ENCODE data around the gene ZBTB7C. TPM values are rescaled to one million over a fixed set of nuclear protein-coding genes. Genes with fewer than 3 reads are reported as not detected.

The ZBTB7C gene
- total RNA-seq, 1 donor from 2014 or later = 13.0 TPM

- no peaks in the 10 kb centered on the region for H3K9me3 Mint-ChIP-seq
- no peak overlapping the region for H3K4me3 Mint-ChIP-seq
- no peak for TF ChIP-seq CTCF (conservative IDR thresholded peaks at IDR 0.05)
- no peaks in the 10 kb centered on the region for H3K36me3 Mint-ChIP-seq
- no peak for DNase-seq (ENCODE audit: extremely low spot score, unreplicated experiment)
- peaks cover 23% of the 10 kb centered on the region for H3K4me1 Mint-ChIP-seq (ENCODE audit: unreplicated experiment)
- H3K27me3 Mint-ChIP-seq = peaks cover 5% of the 10 kb centered on the region
- peak overlapping the region; percentile 76 for H3K27ac Mint-ChIP-seq
Measured at GRCh38 chr18:48324651-48325050, 84.5 kb downstream of the ZBTB7C start.

- Mint-ChIP-seq H3K36me3 (no peaks in the 10 kb centered on the region), H3K27me3 (peaks cover 5% of the 10 kb centered on the region), H3K4me3 (no peak overlapping the region), H3K9me3 (no peaks in the 10 kb centered on the region), H3K27ac (no peak overlapping the region), H3K4me1 (ENCODE audit: unreplicated experiment) (peaks cover 24% of the 10 kb centered on the region)
- no peak for DNase-seq (ENCODE audit: extremely low spot score, unreplicated experiment)
- TF ChIP-seq CTCF (conservative IDR thresholded peaks at IDR 0.05) = no peak
Measured at GRCh38 chr18:48323151-48323550, 86.0 kb downstream of the ZBTB7C start.

- no peaks in the 10 kb centered on the region for H3K9me3 Mint-ChIP-seq
- no peaks in the 10 kb centered on the region for H3K36me3 Mint-ChIP-seq
- H3K4me3 Mint-ChIP-seq = no peak overlapping the region
- peaks cover 5% of the 10 kb centered on the region for H3K27me3 Mint-ChIP-seq
- H3K27ac Mint-ChIP-seq = no peak overlapping the region
- no peak for DNase-seq (ENCODE audit: extremely low spot score, unreplicated experiment)
- peaks cover 24% of the 10 kb centered on the region for H3K4me1 Mint-ChIP-seq (ENCODE audit: unreplicated experiment)
- no peak for TF ChIP-seq CTCF (conservative IDR thresholded peaks at IDR 0.05)
Measured at GRCh38 chr18:48321536-48321935, 87.6 kb downstream of the ZBTB7C start.

GRCh38 chr18:48321121-48321520 lies 88.1 kb downstream of the ZBTB7C start:
- Mint-ChIP-seq H3K9me3 (no peaks in the 10 kb centered on the region), H3K4me1 (ENCODE audit: unreplicated experiment) (peaks cover 24% of the 10 kb centered on the region), H3K36me3 (no peaks in the 10 kb centered on the region), H3K27ac (no peak overlapping the region), H3K4me3 (no peak overlapping the region), H3K27me3 (peaks cover 5% of the 10 kb centered on the region)
- TF ChIP-seq CTCF (conservative IDR thresholded peaks at IDR 0.05) = no peak
- no peak for DNase-seq (ENCODE audit: extremely low spot score, unreplicated experiment)

GRCh38 chr18:48320639-48320945 lies 88.6 kb downstream of the ZBTB7C start:
- Mint-ChIP-seq H3K27me3 (peaks cover 5% of the 10 kb centered on the region), H3K9me3 (no peaks in the 10 kb centered on the region), H3K4me1 (ENCODE audit: unreplicated experiment) (peaks cover 23% of the 10 kb centered on the region), H3K4me3 (no peak overlapping the region), H3K27ac (peak overlapping the region; percentile 37), H3K36me3 (no peaks in the 10 kb centered on the region)
- no peak for DNase-seq (ENCODE audit: extremely low spot score, unreplicated experiment)
- TF ChIP-seq CTCF (conservative IDR thresholded peaks at IDR 0.05) = no peak

Data from type B pancreatic cell (in vitro differentiated cells).